ENCODE data around the gene ANGPTL2.

- no peak for TF ChIP-seq EZH2 (IDR thresholded peaks at IDR 0.05; ENCODE audit: borderline replicate concordance, low read length)
- no peak for TF ChIP-seq CTCF (IDR thresholded peaks at IDR 0.05; ENCODE audit: low read length)
Measured at GRCh38 chr9:127058011-127058644, 64.3 kb downstream of the ANGPTL2 start.
